ENCODE measurements around the gene ERICH4. TPM values are rescaled to one million over a fixed set of nuclear protein-coding genes. Genes with fewer than 3 reads are reported as not detected.
A peak's percentile ranks its signal among the peaks of the same experiment; 100 is the strongest.

Gene ERICH4
- total and polyA plus RNA-seq, 2 of the 13 experiments (the other 11 are each of a cell fraction or from before 2014, with no cell fraction given) = 0.40 to 0.64 TPM

DNA sequence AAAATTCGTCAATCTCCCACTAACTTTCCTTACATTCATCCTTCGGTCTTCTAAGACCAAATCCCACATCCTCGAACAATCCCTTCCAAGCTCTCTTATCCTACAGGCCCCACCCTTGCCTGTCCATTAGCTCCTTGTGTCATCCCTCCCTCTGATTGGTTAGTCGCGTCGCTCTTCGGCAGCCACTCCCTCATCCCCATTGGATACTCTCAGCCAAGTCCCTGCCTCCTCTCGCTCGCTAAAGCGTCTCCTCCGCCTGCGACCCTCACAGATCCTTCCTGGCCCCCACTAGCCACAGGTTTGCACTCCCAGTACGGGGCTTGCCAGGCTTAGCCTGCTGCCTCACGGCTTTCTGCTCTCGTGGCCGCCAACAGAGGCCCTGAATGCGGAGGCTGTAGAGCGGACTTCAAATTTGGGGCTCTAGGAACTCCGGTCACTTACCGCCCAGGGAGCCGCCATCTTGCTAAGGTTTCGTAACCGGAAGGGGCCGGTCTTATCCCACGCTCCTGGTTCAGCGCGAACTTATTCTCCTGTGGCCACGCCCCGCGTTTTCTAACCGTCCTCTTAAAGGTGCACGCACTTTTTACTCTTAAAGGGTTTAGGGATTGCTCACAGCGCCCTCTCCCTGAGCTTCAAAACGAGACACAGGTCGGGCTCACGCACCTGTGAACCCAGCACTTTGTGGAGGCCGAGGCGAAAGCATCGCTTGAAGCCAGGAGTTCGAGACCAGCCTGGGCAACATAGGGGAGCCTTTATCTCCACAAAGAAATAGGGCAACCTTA, 3.3 kb upstream of the ERICH4 start, which contains the start of gene DMAC2 (continued):
- 0 out of 2 replicates have a peak, but pooled peaks have one; percentile 76 for TF ChIP-seq ZNF136 (CRISPR knock-in tag; IDR thresholded peaks at IDR 0.05; ENCODE audit: low read depth)
- peak; percentile 60; the same call in 1 of the 2 replicates for TF ChIP-seq NFRKB (IDR thresholded peaks at IDR 0.05)
- TF ChIP-seq, protein P1, sequence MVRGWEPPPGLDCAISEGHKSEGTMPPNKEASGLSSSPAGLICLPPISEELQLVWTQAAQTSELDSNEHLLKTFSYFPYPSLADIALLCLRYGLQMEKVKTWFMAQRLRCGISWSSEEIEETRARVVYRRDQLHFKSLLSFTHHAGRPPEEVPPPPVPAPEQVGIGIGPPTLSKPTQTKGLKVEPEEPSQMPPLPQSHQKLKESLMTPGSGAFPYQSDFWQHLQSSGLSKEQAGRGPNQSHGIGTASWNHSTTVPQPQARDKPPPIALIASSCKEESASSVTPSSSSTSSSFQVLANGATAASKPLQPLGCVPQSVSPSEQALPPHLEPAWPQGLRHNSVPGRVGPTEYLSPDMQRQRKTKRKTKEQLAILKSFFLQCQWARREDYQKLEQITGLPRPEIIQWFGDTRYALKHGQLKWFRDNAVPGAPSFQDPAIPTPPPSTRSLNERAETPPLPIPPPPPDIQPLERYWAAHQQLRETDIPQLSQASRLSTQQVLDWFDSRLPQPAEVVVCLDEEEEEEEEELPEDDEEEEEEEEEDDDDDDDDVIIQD (CRISPR knock-in tag; IDR thresholded peaks at IDR 0.05; ENCODE audit: low read depth) = 0 out of 2 replicates have a peak, but pooled peaks have one; percentile 7
- TF ChIP-seq, protein P2, sequence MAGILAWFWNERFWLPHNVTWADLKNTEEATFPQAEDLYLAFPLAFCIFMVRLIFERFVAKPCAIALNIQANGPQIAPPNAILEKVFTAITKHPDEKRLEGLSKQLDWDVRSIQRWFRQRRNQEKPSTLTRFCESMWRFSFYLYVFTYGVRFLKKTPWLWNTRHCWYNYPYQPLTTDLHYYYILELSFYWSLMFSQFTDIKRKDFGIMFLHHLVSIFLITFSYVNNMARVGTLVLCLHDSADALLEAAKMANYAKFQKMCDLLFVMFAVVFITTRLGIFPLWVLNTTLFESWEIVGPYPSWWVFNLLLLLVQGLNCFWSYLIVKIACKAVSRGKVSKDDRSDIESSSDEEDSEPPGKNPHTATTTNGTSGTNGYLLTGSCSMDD (CRISPR knock-in tag; IDR thresholded peaks at IDR 0.05) = no peak
- TF ChIP-seq, protein P3, sequence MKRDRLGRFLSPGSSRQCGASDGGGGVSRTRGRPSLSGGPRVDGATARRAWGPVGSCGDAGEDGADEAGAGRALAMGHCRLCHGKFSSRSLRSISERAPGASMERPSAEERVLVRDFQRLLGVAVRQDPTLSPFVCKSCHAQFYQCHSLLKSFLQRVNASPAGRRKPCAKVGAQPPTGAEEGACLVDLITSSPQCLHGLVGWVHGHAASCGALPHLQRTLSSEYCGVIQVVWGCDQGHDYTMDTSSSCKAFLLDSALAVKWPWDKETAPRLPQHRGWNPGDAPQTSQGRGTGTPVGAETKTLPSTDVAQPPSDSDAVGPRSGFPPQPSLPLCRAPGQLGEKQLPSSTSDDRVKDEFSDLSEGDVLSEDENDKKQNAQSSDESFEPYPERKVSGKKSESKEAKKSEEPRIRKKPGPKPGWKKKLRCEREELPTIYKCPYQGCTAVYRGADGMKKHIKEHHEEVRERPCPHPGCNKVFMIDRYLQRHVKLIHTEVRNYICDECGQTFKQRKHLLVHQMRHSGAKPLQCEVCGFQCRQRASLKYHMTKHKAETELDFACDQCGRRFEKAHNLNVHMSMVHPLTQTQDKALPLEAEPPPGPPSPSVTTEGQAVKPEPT (CRISPR knock-in tag; IDR thresholded peaks at IDR 0.05; ENCODE audit: low read depth) = peak; percentile 86; the same call in 1 of the 2 replicates
- peak; percentile 66 for TF ChIP-seq TBX2 (CRISPR knock-in tag; IDR thresholded peaks at IDR 0.05; ENCODE audit: borderline replicate concordance)
- TF ChIP-seq, protein P4, sequence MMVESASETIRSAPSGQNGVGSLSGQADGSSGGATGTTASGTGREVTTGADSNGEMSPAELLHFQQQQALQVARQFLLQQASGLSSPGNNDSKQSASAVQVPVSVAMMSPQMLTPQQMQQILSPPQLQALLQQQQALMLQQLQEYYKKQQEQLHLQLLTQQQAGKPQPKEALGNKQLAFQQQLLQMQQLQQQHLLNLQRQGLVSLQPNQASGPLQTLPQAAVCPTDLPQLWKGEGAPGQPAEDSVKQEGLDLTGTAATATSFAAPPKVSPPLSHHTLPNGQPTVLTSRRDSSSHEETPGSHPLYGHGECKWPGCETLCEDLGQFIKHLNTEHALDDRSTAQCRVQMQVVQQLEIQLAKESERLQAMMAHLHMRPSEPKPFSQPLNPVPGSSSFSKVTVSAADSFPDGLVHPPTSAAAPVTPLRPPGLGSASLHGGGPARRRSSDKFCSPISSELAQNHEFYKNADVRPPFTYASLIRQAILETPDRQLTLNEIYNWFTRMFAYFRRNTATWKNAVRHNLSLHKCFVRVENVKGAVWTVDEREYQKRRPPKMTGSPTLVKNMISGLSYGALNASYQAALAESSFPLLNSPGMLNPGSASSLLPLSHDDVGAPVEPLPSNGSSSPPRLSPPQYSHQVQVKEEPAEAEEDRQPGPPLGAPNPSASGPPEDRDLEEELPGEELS (CRISPR knock-in tag; IDR thresholded peaks at IDR 0.05) = 0 out of 2 replicates have a peak, but pooled peaks have one; percentile 21
- TF ChIP-seq ZNF816 (CRISPR knock-in tag; IDR thresholded peaks at IDR 0.05; ENCODE audit: borderline replicate concordance) = peak; percentile 68; the same call in 1 of the 2 replicates
- TF ChIP-seq, protein P5, sequence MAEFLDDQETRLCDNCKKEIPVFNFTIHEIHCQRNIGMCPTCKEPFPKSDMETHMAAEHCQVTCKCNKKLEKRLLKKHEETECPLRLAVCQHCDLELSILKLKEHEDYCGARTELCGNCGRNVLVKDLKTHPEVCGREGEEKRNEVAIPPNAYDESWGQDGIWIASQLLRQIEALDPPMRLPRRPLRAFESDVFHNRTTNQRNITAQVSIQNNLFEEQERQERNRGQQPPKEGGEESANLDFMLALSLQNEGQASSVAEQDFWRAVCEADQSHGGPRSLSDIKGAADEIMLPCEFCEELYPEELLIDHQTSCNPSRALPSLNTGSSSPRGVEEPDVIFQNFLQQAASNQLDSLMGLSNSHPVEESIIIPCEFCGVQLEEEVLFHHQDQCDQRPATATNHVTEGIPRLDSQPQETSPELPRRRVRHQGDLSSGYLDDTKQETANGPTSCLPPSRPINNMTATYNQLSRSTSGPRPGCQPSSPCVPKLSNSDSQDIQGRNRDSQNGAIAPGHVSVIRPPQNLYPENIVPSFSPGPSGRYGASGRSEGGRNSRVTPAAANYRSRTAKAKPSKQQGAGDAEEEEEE (CRISPR knock-in tag; IDR thresholded peaks at IDR 0.05; ENCODE audit: borderline replicate concordance) = no peak
- TF ChIP-seq, protein P6, sequence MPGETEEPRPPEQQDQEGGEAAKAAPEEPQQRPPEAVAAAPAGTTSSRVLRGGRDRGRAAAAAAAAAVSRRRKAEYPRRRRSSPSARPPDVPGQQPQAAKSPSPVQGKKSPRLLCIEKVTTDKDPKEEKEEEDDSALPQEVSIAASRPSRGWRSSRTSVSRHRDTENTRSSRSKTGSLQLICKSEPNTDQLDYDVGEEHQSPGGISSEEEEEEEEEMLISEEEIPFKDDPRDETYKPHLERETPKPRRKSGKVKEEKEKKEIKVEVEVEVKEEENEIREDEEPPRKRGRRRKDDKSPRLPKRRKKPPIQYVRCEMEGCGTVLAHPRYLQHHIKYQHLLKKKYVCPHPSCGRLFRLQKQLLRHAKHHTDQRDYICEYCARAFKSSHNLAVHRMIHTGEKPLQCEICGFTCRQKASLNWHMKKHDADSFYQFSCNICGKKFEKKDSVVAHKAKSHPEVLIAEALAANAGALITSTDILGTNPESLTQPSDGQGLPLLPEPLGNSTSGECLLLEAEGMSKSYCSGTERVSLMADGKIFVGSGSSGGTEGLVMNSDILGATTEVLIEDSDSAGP (CRISPR knock-in tag; IDR thresholded peaks at IDR 0.05; ENCODE audit: borderline replicate concordance) = peak; percentile 100
- TF ChIP-seq NFYC (CRISPR knock-in tag; IDR thresholded peaks at IDR 0.05) = peak; percentile 88
- TF ChIP-seq, protein P7, sequence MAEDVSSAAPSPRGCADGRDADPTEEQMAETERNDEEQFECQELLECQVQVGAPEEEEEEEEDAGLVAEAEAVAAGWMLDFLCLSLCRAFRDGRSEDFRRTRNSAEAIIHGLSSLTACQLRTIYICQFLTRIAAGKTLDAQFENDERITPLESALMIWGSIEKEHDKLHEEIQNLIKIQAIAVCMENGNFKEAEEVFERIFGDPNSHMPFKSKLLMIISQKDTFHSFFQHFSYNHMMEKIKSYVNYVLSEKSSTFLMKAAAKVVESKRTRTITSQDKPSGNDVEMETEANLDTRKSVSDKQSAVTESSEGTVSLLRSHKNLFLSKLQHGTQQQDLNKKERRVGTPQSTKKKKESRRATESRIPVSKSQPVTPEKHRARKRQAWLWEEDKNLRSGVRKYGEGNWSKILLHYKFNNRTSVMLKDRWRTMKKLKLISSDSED (CRISPR knock-in tag; IDR thresholded peaks at IDR 0.05) = no peak
- TF ChIP-seq TRIM24 (CRISPR knock-in tag; IDR thresholded peaks at IDR 0.05) = no peak
- TF ChIP-seq KLF11 (CRISPR knock-in tag; IDR thresholded peaks at IDR 0.05) = 0 out of 2 replicates have a peak, but pooled peaks have one; percentile 30
- TF ChIP-seq, protein P8, sequence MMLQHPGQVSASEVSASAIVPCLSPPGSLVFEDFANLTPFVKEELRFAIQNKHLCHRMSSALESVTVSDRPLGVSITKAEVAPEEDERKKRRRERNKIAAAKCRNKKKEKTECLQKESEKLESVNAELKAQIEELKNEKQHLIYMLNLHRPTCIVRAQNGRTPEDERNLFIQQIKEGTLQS (CRISPR knock-in tag; IDR thresholded peaks at IDR 0.05) = no peak
- peak; percentile 78 for TF ChIP-seq AHR (CRISPR knock-in tag; IDR thresholded peaks at IDR 0.05)

Data from HepG2 (cell line).